Cerebellar cortex (tissue), 1 donor: ENCODE results near the gene LDHA.
"Not testable (repeated sequence)": the region's sequence is repeated elsewhere in the genome, so short reads cannot be mapped to it uniquely, and the experiment has no call there.

ENCODE experiments used
- DNase-seq: peaks from one replicate; pipeline ENCODE4 v3.0.0-alpha.2; 2015; ENCODE audit warnings: low spot score

Gene LDHA

GRCh38 chr11:18394928-18395734 lies 768 bp downstream of the LDHA start:
- peak; percentile 47 for DNase-seq

DNA sequence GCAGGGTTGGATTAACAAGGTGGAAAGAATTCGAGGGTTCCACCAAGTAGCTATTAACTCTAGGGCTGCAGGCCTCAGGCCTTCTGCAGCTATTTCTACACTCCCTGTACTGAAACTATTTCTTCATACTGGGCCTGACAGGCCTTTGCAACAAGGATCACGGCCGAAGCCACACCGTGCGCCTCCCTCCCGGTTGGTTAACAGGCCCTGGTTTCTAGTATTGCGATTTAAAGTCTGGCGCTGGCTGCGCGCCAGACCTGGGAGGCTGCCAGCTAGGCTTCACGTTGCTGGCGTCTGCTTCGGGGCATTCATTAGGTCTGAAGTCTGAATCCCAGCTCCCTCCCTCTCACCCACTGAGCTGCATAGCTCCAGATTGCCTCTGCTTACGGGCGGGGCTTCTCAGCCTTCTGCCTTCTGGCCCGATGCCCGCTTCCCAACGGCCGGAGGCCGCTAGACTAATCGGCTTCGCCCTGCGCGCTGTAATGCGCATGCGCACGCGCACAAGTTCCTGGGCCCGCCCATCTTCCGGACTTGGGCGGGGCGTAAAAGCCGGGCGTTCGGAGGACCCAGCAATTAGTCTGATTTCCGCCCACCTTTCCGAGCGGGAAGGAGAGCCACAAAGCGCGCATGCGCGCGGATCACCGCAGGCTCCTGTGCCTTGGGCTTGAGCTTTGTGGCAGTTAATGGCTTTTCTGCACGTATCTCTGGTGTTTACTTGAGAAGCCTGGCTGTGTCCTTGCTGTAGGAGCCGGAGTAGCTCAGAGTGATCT lies 1.6 kb downstream of the LDHA start:
- peak; percentile 99 for DNase-seq

- no peak for DNase-seq
Measured at GRCh38 chr11:18397921-18398320, 3.6 kb downstream of the LDHA start.

- not testable (repeated sequence) for DNase-seq
Measured at GRCh38 chr11:18401077-18401476, 6.7 kb downstream of the LDHA start.

DNA sequence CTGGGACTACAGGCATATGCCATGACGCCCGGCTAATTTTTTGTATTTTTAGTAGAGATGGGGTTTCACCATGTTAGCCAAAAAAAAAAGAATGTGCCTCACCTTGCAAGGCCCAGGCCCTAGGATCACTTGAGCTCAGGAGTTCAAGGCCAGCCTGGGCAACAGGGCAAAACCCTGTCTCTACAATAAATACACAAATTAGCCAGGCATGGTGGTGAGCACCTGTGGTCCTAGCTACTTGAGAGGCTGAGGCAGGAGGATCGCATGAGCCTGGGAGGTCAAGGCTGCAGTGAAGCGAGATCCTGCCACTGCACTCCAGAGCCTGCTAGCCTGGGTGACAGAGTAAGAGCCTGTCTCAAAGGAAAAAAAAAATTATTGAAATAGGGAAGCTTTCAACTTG lies 9.7 kb downstream of the LDHA start:
- no peak for DNase-seq

- DNase-seq = not testable (repeated sequence)
Measured at GRCh38 chr11:18407400-18407799, 13.0 kb downstream of the LDHA start.

DNA sequence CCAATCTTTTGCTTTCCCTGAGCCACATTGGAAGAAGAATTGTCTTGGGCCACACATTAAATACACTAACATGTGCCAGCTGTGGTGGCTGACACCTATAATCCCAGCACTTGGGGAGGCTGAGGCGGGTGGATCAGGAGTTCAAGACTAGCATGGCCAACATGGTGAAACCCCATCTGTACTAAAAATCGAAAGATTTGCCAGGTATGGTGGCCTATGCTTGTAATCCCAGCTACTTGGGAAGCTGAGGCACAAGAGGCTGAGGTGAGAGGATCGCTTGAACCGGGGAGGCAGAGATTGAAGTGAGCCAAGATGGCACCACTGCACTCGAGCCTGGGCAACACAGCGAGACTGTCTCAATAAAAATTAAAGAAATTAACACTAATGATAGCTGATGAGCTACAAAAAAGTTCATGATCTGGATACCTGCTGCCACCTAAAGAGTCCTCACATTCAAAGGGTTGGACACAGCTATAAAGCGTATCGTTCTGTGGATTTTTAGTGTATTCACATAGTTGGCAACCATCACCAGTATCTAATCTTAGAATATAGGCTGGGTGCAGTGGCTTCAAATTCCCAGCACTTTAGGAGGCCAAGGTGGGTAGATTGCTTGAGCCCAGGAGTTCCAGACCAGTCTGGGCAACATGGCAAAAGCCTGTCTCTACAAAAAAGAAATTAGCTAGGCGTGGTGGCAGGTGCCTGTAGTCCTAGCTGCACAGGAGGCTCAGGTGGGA lies 14.4 kb downstream of the LDHA start:
- DNase-seq = peak; percentile 11

DNA sequence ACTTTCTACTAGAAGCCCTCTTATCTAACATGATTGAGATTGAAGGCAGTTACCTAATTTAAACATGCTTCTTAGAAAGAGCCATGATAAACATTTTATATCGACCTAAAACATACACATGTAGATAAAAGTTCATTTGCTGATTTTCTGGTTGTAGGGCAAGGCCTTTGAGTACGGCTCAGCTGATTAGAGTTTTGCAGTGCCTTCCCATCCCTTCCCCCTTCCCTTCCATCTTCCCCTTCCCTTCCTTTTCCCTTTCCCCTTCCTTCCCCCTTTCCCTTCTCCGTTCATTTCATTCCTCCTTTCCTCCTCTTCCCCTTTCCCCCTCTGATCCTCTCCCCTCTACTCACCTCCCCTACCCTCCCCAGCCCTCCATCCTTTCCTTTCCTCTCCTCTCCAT lies 22.1 kb downstream of the LDHA start:
- no peak for DNase-seq

DNA sequence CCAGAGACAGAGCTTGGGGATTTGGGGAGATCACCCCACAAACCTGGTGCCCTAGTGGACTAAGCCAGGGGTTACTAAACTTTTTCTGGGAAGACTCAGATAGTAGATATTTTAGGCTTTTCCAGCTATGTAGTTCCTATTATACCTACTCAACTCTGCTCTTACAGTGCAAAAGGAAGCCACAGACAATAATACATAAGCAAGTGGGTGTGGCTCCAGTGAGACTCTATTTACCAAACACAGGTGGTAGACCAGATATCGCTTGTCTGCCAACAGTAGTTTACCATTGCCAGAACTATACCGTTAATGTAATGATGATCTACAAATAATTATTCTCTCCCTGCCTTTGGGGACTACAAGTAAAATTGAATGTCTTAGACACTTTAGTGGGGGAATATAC lies 24.7 kb downstream of the LDHA start:
- no peak for DNase-seq

GRCh38 chr11:18420067-18420466 lies 25.7 kb downstream of the LDHA start:
- no peak for DNase-seq

DNA sequence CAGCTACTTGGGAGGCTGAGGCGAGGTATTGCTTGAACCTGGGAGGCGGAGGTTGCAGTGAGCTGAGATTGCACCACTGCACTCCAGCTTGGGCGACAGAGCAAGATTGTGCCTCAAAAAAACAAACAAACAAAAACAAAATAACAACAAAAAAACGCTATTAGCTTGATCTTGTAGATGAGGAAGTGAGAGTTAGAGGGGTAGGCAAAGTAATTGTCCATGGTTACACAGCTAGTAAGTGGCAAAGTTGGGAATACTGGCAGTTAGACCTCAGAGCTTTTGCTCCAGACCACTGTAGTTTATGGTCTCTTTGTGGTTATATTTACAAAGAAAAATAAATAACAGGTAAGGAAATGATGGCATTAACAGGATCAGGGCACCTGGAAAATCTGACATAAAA lies 32.9 kb downstream of the LDHA start:
- no peak for DNase-seq

DNA sequence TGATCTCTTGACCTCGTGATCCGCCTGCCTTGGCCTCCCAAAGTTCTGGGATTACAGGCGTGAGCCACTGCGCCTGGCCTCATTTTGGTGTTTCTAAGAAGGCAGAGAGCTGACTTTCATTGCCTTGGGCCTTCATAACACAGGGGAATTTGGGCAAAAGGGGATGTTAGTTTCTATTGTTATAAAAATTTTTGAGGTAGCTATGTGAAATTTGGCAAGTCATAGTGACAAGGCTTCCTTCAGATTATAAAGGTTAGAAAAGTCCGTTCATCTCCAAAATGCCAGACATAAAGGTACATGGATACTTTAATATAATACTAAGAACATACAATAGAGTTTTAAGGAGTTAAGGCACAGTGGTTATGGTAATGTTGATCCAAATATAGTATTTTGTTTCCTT lies 35.0 kb downstream of the LDHA start:
- DNase-seq = no peak

DNA sequence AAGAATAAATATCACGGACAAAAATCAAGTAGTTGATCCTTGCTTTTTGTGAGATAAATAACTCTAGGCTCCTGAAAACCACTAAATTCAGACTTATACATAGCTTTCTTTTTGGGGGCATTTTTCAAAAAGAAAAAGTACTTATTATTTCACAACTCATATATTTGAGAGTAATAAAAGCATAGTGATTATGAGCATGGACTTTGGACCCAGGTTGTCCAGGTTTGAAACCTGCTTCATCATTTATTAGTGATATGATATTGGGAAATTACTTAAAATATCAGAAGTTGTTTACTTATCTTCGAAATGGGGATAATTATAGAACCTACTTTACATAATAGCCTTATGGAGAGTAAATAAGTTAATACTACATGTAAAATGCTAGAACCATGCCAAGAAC lies 44.3 kb downstream of the LDHA start:
- DNase-seq = no peak

DNA sequence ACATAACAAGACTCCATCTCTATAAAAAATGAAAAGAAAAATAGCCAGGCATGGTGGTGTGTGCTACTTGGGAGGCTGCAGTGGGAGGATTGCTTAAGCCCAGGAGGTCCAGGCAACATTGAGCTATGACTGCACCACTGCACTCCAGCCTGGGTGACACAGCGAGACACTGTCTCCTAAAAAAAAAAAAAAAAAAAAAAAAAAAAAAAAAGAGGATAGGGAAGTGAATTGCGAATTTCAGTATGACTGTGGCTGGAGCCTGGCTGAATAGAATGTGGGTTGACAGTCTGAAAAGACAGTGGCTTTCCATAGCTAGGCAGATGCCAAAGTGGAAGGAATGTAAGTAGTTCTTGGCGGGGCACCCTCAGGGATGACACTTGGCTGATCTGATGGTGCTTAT lies 54.9 kb downstream of the LDHA start:
- DNase-seq = no peak

DNA sequence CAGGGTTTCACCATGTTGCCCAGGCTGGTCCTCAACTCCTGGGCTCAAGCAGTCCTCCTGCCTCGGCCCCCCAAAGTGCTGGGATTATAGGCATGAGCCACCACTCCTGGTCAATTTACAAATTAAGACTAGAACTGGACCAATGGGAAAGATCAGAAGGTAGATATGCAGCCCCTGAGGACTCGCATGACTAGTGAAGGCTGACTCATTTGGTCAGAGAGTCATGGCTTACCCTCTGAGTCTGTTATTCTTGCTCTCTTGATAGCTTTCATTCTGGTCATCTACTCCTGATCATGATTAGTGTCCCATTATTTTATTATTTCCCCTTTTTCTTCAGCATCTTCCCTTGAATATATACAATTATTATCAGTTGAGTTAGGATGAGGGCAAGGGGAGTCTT lies 58.6 kb downstream of the LDHA start:
- no peak for DNase-seq

DNA sequence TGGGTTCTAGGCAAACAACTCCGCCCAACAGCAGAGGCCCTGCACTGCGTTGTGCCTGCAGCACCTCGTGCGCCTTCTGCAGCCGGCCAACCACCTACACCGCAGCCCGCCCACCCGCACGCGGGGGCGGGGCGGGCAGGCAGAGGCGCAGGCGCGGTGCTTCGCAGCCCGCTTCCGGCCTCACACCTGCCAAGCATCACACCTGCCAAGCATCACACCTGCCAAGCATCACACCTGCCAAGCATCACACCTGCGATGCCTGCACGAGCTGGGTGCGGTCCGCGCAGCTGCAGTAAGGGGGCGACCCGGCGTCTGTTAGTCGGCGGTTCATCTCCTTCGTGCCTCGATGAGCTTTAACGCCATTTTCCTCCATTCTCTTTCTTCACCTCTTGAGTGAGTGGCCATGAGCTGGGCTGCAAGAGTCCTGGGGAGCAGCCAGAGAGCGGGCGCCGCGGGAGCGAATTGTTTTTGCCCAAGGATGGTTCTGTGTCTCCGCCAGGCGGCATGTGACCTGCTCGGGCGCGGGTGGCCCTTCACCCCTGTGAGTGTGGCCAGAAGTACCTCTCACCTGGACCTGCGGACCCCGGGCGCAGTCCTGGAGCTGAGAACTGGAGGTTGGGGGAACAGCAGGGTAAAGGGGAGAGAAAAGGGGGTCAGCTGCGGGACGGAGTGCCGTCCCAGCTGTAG lies 61.5 kb downstream of the LDHA start, which contains the start of gene LDHAL6A:
LDHAL6A (plus strand) TSS at position 171 of the 687 bp plus-strand sequence. CDS start 825 bp downstream, outside the sequence.
- no peak for DNase-seq

DNA sequence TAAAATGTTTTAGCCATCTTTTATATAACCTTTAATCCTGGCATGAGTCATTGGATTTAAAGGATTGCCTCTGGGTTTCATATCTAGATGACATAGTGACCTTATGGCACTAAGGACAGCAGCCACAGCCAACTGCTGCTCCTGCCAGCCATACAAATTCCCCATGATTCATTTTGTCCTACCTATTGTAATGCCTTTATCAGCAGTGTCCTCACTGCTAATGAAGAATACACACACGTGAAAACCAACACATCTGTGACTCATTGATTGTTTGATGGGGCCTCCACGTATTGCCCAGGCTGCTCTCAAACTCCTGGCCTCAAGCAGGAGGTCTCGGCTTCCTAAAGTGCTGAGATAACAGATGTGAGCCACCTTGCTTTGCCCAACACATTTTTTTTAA lies 63.1 kb downstream of the LDHA start:
- no peak for DNase-seq
